Osteoblast (primary cell): ENCODE results near the gene CASKIN1. TPM values are rescaled to one million over a fixed set of nuclear protein-coding genes. Genes with fewer than 3 reads are reported as not detected.

Experiments used
- DNase-seq: peaks from one replicate; pipeline ENCODE4 v3.0.0; 2011; ENCODE audit warnings: low spot score, mixed read lengths; ENCODE audit not compliant: insufficient read length; ENCODE audit errors: missing footprints
- H2AFZ ChIP-seq: 2 replicates; pipeline ENCODE4 v1.6.0; 2011; ENCODE audit warnings: mild to moderate bottlenecking, low read length
- H3K27ac ChIP-seq: 2 replicates; pipeline ENCODE4 v1.5.1; 2011; ENCODE audit warnings: mild to moderate bottlenecking, low read depth, low read length, moderate library complexity
- H3K27me3 ChIP-seq: 2 replicates; pipeline ENCODE4 v1.6.0; 2012; ENCODE audit warnings: mild to moderate bottlenecking, control low read depth, inconsistent platforms, low read length, moderate library complexity; ENCODE audit not compliant: insufficient read depth
- H3K36me3 ChIP-seq: 2 replicates; pipeline ENCODE4 v1.5.1; 2011; ENCODE audit warnings: mild to moderate bottlenecking, low read length, control low read depth, moderate library complexity; ENCODE audit not compliant: insufficient read depth
- H3K4me1 ChIP-seq: 2 replicates; pipeline ENCODE4 v1.5.1; 2011; ENCODE audit warnings: mild to moderate bottlenecking, low read length, control low read depth, moderate library complexity; ENCODE audit not compliant: insufficient read depth
- H3K4me2 ChIP-seq: 2 replicates; pipeline ENCODE4 v1.6.0; 2011; ENCODE audit warnings: mild to moderate bottlenecking, low read length; ENCODE audit not compliant: insufficient read depth
- H3K4me3 ChIP-seq: fragments of 200-600 bp; sonication (generic); 3 replicates; pipeline ENCODE4 v1.5.1; 2012; ENCODE audit warnings: mild to moderate bottlenecking, low read length, inconsistent platforms; ENCODE audit not compliant: insufficient read depth
- H3K79me2 ChIP-seq: 2 replicates; pipeline ENCODE4 v1.6.0; 2012; ENCODE audit warnings: mild to moderate bottlenecking, low read length, control low read depth, inconsistent platforms; ENCODE audit not compliant: insufficient read depth
- H3K9me3 ChIP-seq: 2 replicates; pipeline ENCODE4 v1.5.1; 2011; ENCODE audit warnings: low read depth, low read length, control low read depth
- H4K20me1 ChIP-seq: 2 replicates; pipeline ENCODE4 v1.6.0; 2012; ENCODE audit warnings: mild to moderate bottlenecking, low read length, control low read depth; ENCODE audit not compliant: insufficient read depth
- total RNA-seq: library from RNA; depleted of rRNA; stranded (reverse); fragments of >200 nt; gene quantifications from 2 replicates; pipeline ENCODE4 v1.2.3, GENCODE V29; 2012
- TF ChIP-seq, protein P1 (sequence below): IDR thresholded peaks from 2 replicates; pipeline ENCODE4 v1.5.1; 2011; ENCODE audit warnings: mild to moderate bottlenecking, low read depth, low read length, moderate library complexity; ENCODE audit errors: extremely low read depth

The CASKIN1 gene
- total RNA-seq, 1 donor, result not detected

DNA sequence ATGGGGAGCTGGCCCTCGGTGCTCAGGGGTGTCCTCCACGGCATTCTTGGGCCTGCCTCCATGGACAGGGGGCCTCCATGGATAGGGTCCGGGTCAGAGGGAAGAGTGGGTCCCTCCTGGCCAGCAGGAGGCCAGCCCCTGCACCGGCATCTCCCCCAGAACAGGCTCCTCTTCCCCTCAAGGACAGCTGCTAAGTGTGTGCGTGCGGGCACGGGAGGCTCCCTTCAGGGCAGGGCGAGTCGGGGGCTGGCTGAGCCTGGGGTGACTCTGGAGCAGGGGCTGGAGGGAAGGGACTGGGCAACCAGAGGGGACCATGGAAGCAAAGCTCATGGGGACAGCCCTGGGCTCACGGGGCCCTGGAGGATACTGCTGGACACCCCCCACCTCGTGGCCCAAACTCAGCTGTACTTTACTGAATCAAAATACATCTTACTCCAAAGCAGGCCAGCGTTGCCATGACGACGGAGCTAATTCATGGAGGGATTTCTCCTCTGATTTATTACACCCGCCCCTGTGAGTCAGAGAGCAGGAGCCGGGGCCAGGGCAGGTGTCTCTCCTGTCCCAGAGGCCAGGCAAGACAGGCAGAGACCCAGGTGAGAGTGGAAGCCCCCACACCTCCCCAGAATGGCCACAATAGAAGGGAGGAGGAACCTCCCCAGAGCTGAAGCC, 2.1 kb downstream of the CASKIN1 start:
- Histone ChIP-seq H3K36me3 (no peaks in the 10 kb centered on the region), H3K4me1 (no peaks in the 10 kb centered on the region), H3K9me3 (no peaks in the 10 kb centered on the region), H3K27me3 (peaks cover 50% of the 10 kb centered on the region), H3K79me2 (no peaks in the 10 kb centered on the region), H3K4me3 (no peak overlapping the region), H2AFZ (no peak overlapping the region), H3K27ac (no peak overlapping the region), H4K20me1 (no peaks in the 10 kb centered on the region), H3K4me2 (no peak overlapping the region)
- TF ChIP-seq, protein P1, sequence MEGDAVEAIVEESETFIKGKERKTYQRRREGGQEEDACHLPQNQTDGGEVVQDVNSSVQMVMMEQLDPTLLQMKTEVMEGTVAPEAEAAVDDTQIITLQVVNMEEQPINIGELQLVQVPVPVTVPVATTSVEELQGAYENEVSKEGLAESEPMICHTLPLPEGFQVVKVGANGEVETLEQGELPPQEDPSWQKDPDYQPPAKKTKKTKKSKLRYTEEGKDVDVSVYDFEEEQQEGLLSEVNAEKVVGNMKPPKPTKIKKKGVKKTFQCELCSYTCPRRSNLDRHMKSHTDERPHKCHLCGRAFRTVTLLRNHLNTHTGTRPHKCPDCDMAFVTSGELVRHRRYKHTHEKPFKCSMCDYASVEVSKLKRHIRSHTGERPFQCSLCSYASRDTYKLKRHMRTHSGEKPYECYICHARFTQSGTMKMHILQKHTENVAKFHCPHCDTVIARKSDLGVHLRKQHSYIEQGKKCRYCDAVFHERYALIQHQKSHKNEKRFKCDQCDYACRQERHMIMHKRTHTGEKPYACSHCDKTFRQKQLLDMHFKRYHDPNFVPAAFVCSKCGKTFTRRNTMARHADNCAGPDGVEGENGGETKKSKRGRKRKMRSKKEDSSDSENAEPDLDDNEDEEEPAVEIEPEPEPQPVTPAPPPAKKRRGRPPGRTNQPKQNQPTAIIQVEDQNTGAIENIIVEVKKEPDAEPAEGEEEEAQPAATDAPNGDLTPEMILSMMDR, result no peak
- peak; percentile 93 for DNase-seq

DNA sequence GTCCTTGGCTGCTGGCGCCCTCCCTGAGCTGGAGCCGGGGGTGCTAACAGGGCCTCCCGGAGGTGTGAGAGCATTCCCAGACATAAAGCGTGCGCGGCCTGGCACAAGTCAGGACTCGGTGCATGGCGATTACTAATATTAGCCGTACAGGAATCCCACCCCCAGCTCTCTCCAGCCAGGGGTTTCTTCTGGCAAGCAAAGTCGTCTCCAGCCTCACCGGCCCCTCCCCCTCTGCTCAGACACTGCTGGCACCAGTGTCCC, 5.0 kb downstream of the CASKIN1 start:
- Histone ChIP-seq H3K79me2 (no peaks in the 10 kb centered on the region), H3K9me3 (no peaks in the 10 kb centered on the region), H3K36me3 (no peaks in the 10 kb centered on the region), H3K27ac (no peak overlapping the region), H3K27me3 (peaks cover 25% of the 10 kb centered on the region), H2AFZ (no peak overlapping the region), H4K20me1 (no peaks in the 10 kb centered on the region), H3K4me2 (no peak overlapping the region), H3K4me3 (no peak overlapping the region), H3K4me1 (no peaks in the 10 kb centered on the region)
- TF ChIP-seq, protein P1, result no peak
- DNase-seq, result peak; percentile 81

DNA sequence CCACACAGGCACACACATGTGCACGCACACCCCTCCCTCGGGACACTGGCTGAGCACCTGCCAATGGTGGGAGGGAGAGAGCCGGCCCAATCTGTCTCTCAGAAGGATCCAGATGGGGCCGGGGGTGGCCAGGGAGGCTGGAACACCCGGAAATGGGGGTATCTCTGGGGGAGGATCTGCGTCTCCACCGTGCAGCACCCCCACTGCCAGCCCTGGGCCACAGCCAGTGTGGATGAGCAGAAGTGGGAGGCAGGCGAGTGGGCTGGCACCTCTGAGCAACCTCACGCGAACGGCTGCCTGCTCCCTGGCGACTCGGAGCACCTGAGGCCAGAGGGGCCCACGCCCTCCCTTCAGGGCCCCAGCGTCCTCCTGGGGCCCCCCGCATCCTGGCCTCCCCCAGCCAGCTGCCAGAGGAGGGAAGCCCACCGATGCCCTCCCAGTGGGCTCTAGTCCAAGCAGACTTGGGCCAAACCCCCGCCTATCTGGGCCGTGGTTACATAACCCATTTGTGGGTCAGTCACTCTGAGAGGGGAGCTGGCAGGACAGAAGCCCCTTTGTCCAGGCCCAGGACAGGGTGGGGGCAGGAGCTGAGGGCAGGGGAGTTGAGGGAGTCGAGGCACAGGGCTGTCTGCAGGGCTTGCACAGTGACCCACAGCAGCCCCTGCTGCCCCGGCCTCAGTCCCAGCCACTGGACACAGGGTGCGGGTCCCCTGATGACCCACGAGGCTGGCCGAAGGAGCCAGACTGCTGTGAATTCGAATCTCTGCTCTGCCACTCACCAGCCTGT, 5.6 kb downstream of the CASKIN1 start:
- H3K36me3 ChIP-seq, result no peaks in the 10 kb centered on the region
- TF ChIP-seq, protein P1, result no peak
- H3K4me3 ChIP-seq, result no peak overlapping the region
- H3K79me2 ChIP-seq, result no peaks in the 10 kb centered on the region
- peaks cover 24% of the 10 kb centered on the region for H3K27me3 ChIP-seq
- peak; percentile 79 for DNase-seq
- H3K9me3 ChIP-seq, result no peaks in the 10 kb centered on the region
- no peak overlapping the region for H3K4me2 ChIP-seq
- no peaks in the 10 kb centered on the region for H3K4me1 ChIP-seq
- H2AFZ ChIP-seq, result no peak overlapping the region
- no peak overlapping the region for H3K27ac ChIP-seq
- H4K20me1 ChIP-seq, result no peaks in the 10 kb centered on the region

DNA sequence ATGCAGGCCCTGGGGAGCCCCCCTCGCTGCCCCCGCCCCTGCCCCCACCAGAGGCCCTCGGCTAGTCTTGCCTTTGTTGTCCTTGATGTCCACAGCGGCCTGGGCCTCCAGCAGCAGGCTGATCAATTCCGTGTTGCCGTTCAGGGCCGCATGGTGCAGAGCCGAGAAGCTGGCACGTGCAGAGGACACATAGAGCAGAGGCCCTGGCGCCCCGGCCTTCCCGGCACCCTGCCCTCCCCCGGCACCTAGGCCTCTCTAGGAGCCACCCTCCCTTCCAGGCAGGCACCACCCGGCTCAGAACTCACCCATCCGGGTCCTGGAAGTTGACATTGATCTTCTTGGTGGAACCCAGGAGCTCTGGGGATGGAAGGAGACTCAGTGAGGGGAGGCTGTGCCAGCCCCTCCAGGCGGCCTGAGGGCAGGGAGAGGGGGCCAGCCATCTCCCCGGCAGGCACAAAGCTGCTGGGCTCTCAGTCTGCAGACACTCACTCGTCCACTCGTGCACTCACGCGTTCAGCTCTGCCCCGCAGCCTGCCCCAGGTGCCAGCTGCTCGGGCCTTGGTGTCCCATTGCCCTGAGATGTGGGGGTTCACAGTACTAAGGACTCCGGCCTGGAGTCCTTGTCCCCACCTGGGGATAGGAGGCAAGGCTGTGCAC, 6.3 kb downstream of the CASKIN1 start:
- H3K4me2 ChIP-seq, result no peak overlapping the region
- no peaks in the 10 kb centered on the region for H4K20me1 ChIP-seq
- TF ChIP-seq, protein P1, result no peak
- no peak overlapping the region for H3K4me3 ChIP-seq
- H3K27me3 ChIP-seq, result peaks cover 17% of the 10 kb centered on the region
- H3K4me1 ChIP-seq, result no peaks in the 10 kb centered on the region
- H3K9me3 ChIP-seq, result no peaks in the 10 kb centered on the region
- H2AFZ ChIP-seq, result no peak overlapping the region
- H3K36me3 ChIP-seq, result no peaks in the 10 kb centered on the region
- DNase-seq, result peak; percentile 88
- no peak overlapping the region for H3K27ac ChIP-seq
- no peaks in the 10 kb centered on the region for H3K79me2 ChIP-seq
